H9 (cell line): ENCODE measurements around the gene CDKN2D. TPM values are rescaled to one million over a fixed set of nuclear protein-coding genes. Genes with fewer than 3 reads are reported as not detected.

Experiments used
- DNase-seq: peaks from one replicate; pipeline ENCODE4 v3.0.0-alpha.2; 2017
- H2AFZ ChIP-seq: one replicate; pipeline ENCODE4 v1.6.1; 2013; ENCODE audit warnings: mild to moderate bottlenecking, low read length, control low read depth, moderate library complexity
- H2AK5ac ChIP-seq: 2 replicates; pipeline ENCODE4 v1.6.1; 2013; ENCODE audit warnings: low read length, control low read depth, mixed read lengths; ENCODE audit not compliant: insufficient read length
- H2BK120ac ChIP-seq: one replicate; pipeline ENCODE4 v1.6.1; 2013; ENCODE audit warnings: low read depth, mild to moderate bottlenecking, low read length, control low read depth, inconsistent platforms; ENCODE audit not compliant: poor library complexity, severe bottlenecking
- H2BK12ac ChIP-seq: 2 replicates; pipeline ENCODE4 v1.6.1; 2013; ENCODE audit warnings: low read length, control low read depth, mixed read lengths, low read depth; ENCODE audit not compliant: insufficient read length
- H2BK15ac ChIP-seq: 2 replicates; pipeline ENCODE4 v1.6.1; 2013; ENCODE audit warnings: low read depth, low read length, control low read depth
- H2BK20ac ChIP-seq: one replicate; pipeline ENCODE4 v1.6.1; 2013; ENCODE audit warnings: low read depth, mild to moderate bottlenecking, low read length, control low read depth, inconsistent platforms; ENCODE audit not compliant: poor library complexity, severe bottlenecking
- H2BK5ac ChIP-seq: 2 replicates; pipeline ENCODE4 v1.6.1; 2013; ENCODE audit warnings: low read length, control low read depth, mixed read lengths; ENCODE audit not compliant: insufficient read length
- H3K14ac ChIP-seq: 2 replicates; pipeline ENCODE4 v1.6.1; 2013; ENCODE audit warnings: low read length, control low read depth; ENCODE audit not compliant: insufficient read depth
- H3K18ac ChIP-seq: 2 replicates; pipeline ENCODE4 v1.6.1; 2013; ENCODE audit warnings: low read depth, mild to moderate bottlenecking, mixed read lengths, low read length, control low read depth; ENCODE audit not compliant: insufficient read length
- H3K23ac ChIP-seq: 2 replicates; pipeline ENCODE4 v1.6.1; 2013; ENCODE audit warnings: low read length, control low read depth, mixed read lengths, low read depth; ENCODE audit not compliant: insufficient read length
- H3K23me2 ChIP-seq: 2 replicates; pipeline ENCODE4 v1.6.1; 2013; ENCODE audit warnings: low read depth, mild to moderate bottlenecking, mixed read lengths, low read length, control low read depth; ENCODE audit not compliant: insufficient read length, poor library complexity, severe bottlenecking
- H3K27ac ChIP-seq: 2 replicates; pipeline ENCODE4 v1.5.1; 2013; ENCODE audit warnings: low read length, control low read depth, mixed read lengths, low read depth; ENCODE audit not compliant: insufficient read length
- H3K27me3 ChIP-seq: 2 replicates; pipeline ENCODE4 v1.6.1; 2013; ENCODE audit warnings: low read length, control low read depth, inconsistent platforms; ENCODE audit not compliant: insufficient read depth
- H3K4ac ChIP-seq: 2 replicates; pipeline ENCODE4 v1.6.1; 2013; ENCODE audit warnings: low read depth, mild to moderate bottlenecking, control low read depth, inconsistent platforms, low read length, moderate library complexity
- H3K4me1 ChIP-seq: 2 replicates; pipeline ENCODE4 v1.6.1; 2013; ENCODE audit warnings: low read length, control low read depth, inconsistent platforms; ENCODE audit not compliant: insufficient read depth
- H3K4me2 ChIP-seq: 2 replicates; pipeline ENCODE4 v1.6.1; 2013; ENCODE audit warnings: low read length, control low read depth, mixed read lengths; ENCODE audit not compliant: insufficient read length, insufficient read depth
- H3K56ac ChIP-seq: 2 replicates; pipeline ENCODE4 v1.6.1; 2013; ENCODE audit warnings: low read depth, mild to moderate bottlenecking, mixed read lengths, low read length, control low read depth; ENCODE audit not compliant: insufficient read length
- H3K79me1 ChIP-seq: 2 replicates; pipeline ENCODE4 v1.6.1; 2013; ENCODE audit warnings: low read depth, mild to moderate bottlenecking, moderate library complexity, low read length, control low read depth, inconsistent platforms; ENCODE audit not compliant: insufficient read depth, poor library complexity, severe bottlenecking
- H3K79me2 ChIP-seq: 2 replicates; pipeline ENCODE4 v1.6.1; 2013; ENCODE audit warnings: low read length, control low read depth, inconsistent platforms; ENCODE audit not compliant: insufficient read depth
- H3K9ac ChIP-seq: 2 replicates; pipeline ENCODE4 v1.6.1; 2013; ENCODE audit warnings: low read length, control low read depth, mixed read lengths; ENCODE audit not compliant: insufficient read length; ENCODE audit errors: extremely low read depth
- H3K9me3 ChIP-seq: one replicate; pipeline ENCODE4 v1.6.1; 2013; ENCODE audit warnings: low read depth, low read length, inconsistent platforms; ENCODE audit not compliant: control insufficient read depth
- H3T11ph ChIP-seq: one replicate; pipeline ENCODE4 v1.6.1; 2013; ENCODE audit warnings: mild to moderate bottlenecking, low read length, control low read depth, inconsistent platforms
- H4K20me1 ChIP-seq: one replicate; pipeline ENCODE4 v1.6.1; 2013; ENCODE audit not compliant: control insufficient read depth, insufficient read length, insufficient read depth
- H4K5ac ChIP-seq: 2 replicates; pipeline ENCODE4 v1.6.1; 2013; ENCODE audit warnings: low read depth, mild to moderate bottlenecking, mixed read lengths, low read length, control low read depth; ENCODE audit not compliant: insufficient read length
- H4K8ac ChIP-seq: replicated peaks from 2 replicates; pipeline ENCODE4 v1.6.1; 2013; ENCODE audit warnings: low read length, control low read depth, mixed read lengths, low read depth; ENCODE audit not compliant: insufficient read length
- H4K91ac ChIP-seq: 2 replicates; pipeline ENCODE4 v1.6.1; 2013; ENCODE audit warnings: low read depth, mild to moderate bottlenecking, moderate library complexity, mixed read lengths, low read length, control low read depth; ENCODE audit not compliant: insufficient read length
- H3K27ac Mint-ChIP-seq, 3 experiments: 2 replicates in 2 of 3; 3 replicates in 1 of 3; pipeline ENCODE4 v1.8.0; 2020 to 2021; ENCODE audit warnings: mixed read lengths in 3 of 3, mild to moderate bottlenecking in 1 of 3, moderate library complexity in 1 of 3
- H3K27me3 Mint-ChIP-seq: 2 replicates; pipeline ENCODE4 v1.8.0; 2021; ENCODE audit warnings: low read depth, mild to moderate bottlenecking, moderate library complexity, mixed read lengths
- H3K36me3 Mint-ChIP-seq, 3 experiments: 2 replicates in 2 of 3; 3 replicates in 1 of 3; pipeline ENCODE4 v1.8.0; 2020 to 2021; ENCODE audit warnings: low read depth in 3 of 3, mixed read lengths in 3 of 3; ENCODE audit not compliant: insufficient read depth in 1 of 3
- H3K4me1 Mint-ChIP-seq, 2 experiments: 2 replicates each; pipeline ENCODE4 v1.8.0; 2020; ENCODE audit warnings: mixed read lengths in 2 of 2
- H3K4me3 Mint-ChIP-seq, 2 experiments: 2 replicates in 1 of 2; 3 replicates in 1 of 2; pipeline ENCODE4 v1.8.0; 2020 to 2021; ENCODE audit warnings: mild to moderate bottlenecking in 2 of 2, mixed read lengths in 2 of 2, moderate library complexity in 1 of 2
- H3K9me3 Mint-ChIP-seq, 2 experiments: 2 replicates in 1 of 2; 3 replicates in 1 of 2; pipeline ENCODE4 v1.8.0; 2020; ENCODE audit warnings: mild to moderate bottlenecking in 2 of 2, mixed read lengths in 2 of 2, moderate library complexity in 1 of 2
- CTCF ChIP-seq: fragments of 200-600 bp; sonication (generic); conservative IDR thresholded peaks from 3 replicates; pipeline ENCODE4 v1.8.0; 2021; ENCODE audit warnings: antibody characterized with exemption, mild to moderate bottlenecking
- WGBS: extraction: QIAGEN DNeasy Blood & Tissue Kit; methylation state at CpG from one replicate; pipeline ENCODE4 v1.1.7; 2013; ENCODE audit warnings: missing lambda C conversion rate, low lambda C conversion rate, mixed read lengths; ENCODE audit not compliant: insufficient read length; ENCODE audit errors: extremely low coverage; 5-methylcytosine and 5-hydroxymethylcytosine counted together
- total RNA-seq: library from RNA; stranded (reverse); gene quantifications from 2 replicates; pipeline ENCODE4 v1.2.1, GENCODE V29; 2021

Gene CDKN2D
- total RNA-seq, 1 experiment from 2014 or later = 2.8 TPM

GRCh38 chr19:10550336-10550735 is 18.4 kb downstream of the CDKN2D start:
- no peak overlapping the region for H3K23ac ChIP-seq
- no peak overlapping the region for H3K4me2 ChIP-seq
- H3K27me3 Mint-ChIP-seq = no peaks in the 10 kb centered on the region
- H2BK12ac ChIP-seq = no peak overlapping the region
- no peak overlapping the region for H3K27ac ChIP-seq
- H3K27me3 ChIP-seq = no peaks in the 10 kb centered on the region
- no peak for TF ChIP-seq CTCF
- H2AK5ac ChIP-seq = no peak overlapping the region
- no peak for DNase-seq
- no peak overlapping the region for H3K56ac ChIP-seq
- H2BK120ac ChIP-seq = no peak overlapping the region
- H3K9me3 ChIP-seq = no peaks in the 10 kb centered on the region
- no peaks in the 10 kb centered on the region for H4K20me1 ChIP-seq
- H3K14ac ChIP-seq = no peak overlapping the region
- H3K4me1 Mint-ChIP-seq = no peaks in the 10 kb centered on the region
- H3K27ac Mint-ChIP-seq = peak overlapping the region in 1 of 3 experiments; percentile 80; a peak in 1 of 7 replicates
- H3K4ac ChIP-seq = no peak overlapping the region
- no peak overlapping the region for H2BK20ac ChIP-seq
- H4K5ac ChIP-seq = no peak overlapping the region
- peaks cover 34 to 77% (median 69%) of the 10 kb centered on the region in 3 experiments; a peak in 6 of 7 replicates for H3K36me3 Mint-ChIP-seq
- H2AFZ ChIP-seq = no peak overlapping the region
- no CpG with 5 or more reads among the region's 6 CpGs for WGBS
- no peak overlapping the region for H3T11ph ChIP-seq
- no peak overlapping the region for H2BK5ac ChIP-seq
- no peak overlapping the region for H3K4me3 Mint-ChIP-seq
- no peak overlapping the region for H2BK15ac ChIP-seq
- H4K8ac ChIP-seq = no peak overlapping the region
- H3K4me1 ChIP-seq = no peaks in the 10 kb centered on the region
- no peaks in the 10 kb centered on the region for H3K79me2 ChIP-seq
- no peak overlapping the region for H4K91ac ChIP-seq
- no peaks in the 10 kb centered on the region for H3K9me3 Mint-ChIP-seq
- no peak overlapping the region for H3K18ac ChIP-seq
- H3K79me1 ChIP-seq = no peaks in the 10 kb centered on the region
- no peaks in the 10 kb centered on the region for H3K23me2 ChIP-seq
- no peak overlapping the region for H3K9ac ChIP-seq
